C4-2B (cell line): ENCODE measurements around the gene PGLYRP3.

Source experiments
- H3K27ac ChIP-seq: fragments of 450-650 bp; 2 replicates; pipeline ENCODE4 v1.5.1; 2017
- CTCF ChIP-seq: fragments of 450-650 bp; conservative IDR thresholded peaks from 2 replicates; pipeline ENCODE4 v1.5.1; 2017; ENCODE audit warnings: mild to moderate bottlenecking
- ZFX ChIP-seq: fragments of 450-650 bp; IDR thresholded peaks from 2 replicates; pipeline ENCODE4 v1.6.1; 2017

The PGLYRP3 gene

GRCh38 chr1:153312570-153313186 is at the start of gene PGLYRP3:
PGLYRP3 (minus strand) TSS chr1:153312952; CDS start chr1:153310665, 2,287 bp downstream.
- TF ChIP-seq CTCF (no peak), ZFX (no peak)
- H3K27ac ChIP-seq = no peak within 1 kb of the TSS

GRCh38 chr1:153362187-153362775 is 49.5 kb upstream of the PGLYRP3 start:
- H3K27ac ChIP-seq = no peak overlapping the region

GRCh38 chr1:153361480-153362109 is 48.8 kb upstream of the PGLYRP3 start:
- no peak overlapping the region for H3K27ac ChIP-seq

More at GRCh38 chr1:153362187-153362775, 49.5 kb upstream of the PGLYRP3 start:
- TF ChIP-seq CTCF (no peak), ZFX (no peak)

GRCh38 chr1:153360592-153361479 is 48.1 kb upstream of the PGLYRP3 start:
- no peak overlapping the region for H3K27ac ChIP-seq
- TF ChIP-seq ZFX = no peak
- TF ChIP-seq CTCF = no peak

More at GRCh38 chr1:153361480-153362109, 48.8 kb upstream of the PGLYRP3 start:
- TF ChIP-seq CTCF (no peak), ZFX (no peak)

GRCh38 chr1:153360190-153360589 is 47.4 kb upstream of the PGLYRP3 start:
- H3K27ac ChIP-seq = no peak overlapping the region
- TF ChIP-seq ZFX (no peak), CTCF (no peak)

- no peak overlapping the region for H3K27ac ChIP-seq
- TF ChIP-seq CTCF (no peak), ZFX (no peak)
These were observed 46.5 kb upstream of the PGLYRP3 start for GRCh38 chr1:153359241-153359640.

GRCh38 chr1:153358691-153358975 is 45.9 kb upstream of the PGLYRP3 start:
- no peak overlapping the region for H3K27ac ChIP-seq
- no peak for TF ChIP-seq CTCF
- TF ChIP-seq ZFX = no peak
